ENCODE data around the gene EIF3F. TPM values are rescaled to one million over a fixed set of nuclear protein-coding genes. Genes with fewer than 3 reads are reported as not detected.
A peak's percentile ranks its signal among the peaks of the same experiment; 100 is the strongest.

Gene EIF3F
- total RNA-seq, 2 donors from 2014 or later, result 329 to 492 TPM

DNA sequence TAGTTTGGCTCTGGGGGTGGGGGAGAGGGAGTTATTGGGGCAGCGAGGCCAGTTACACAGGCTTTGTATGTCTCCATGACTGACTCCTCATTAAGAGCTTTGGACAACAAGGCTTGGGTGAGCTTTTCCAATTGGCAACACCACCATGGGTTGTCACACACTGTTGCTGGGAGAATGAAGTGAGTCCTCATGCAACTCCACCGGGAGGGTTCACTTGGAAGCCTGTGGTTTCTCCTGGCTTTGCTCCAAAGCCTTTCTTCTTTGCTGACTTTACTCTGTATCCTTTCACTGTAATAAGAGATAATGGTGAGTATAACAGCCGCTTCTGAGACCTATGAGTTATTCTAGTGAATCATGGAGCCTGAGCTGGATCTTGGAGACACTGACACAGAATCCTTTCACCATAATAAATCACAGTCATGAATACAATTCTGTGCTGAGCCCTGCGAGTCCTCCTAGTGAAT lies 24.9 kb downstream of the EIF3F start:
- no peak for ATAC-seq
- Mint-ChIP-seq H3K9me3 (no peaks in the 10 kb centered on the region), H3K36me3 (no peaks in the 10 kb centered on the region), H3K27ac (no peak overlapping the region)
- no peak for DNase-seq (ENCODE audit: low spot score in 2 of 2)

DNA sequence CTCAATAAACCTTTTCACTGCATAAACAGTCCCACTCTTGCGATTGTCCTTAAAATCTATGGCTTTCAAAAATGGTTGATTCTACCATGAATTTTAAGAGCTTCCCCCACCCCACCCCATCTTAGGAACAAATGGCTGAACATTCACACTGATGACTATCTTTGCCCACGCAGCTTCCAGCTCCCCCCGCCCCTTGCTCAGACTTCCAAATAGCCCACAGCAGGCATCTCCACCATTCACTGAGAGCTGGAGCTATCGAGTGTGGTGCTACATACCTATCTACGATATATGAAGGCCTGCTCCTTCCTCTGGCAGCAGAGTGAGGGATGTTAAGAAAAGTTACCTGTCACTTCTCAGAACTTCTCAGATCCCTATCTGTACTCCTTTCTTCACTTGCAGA lies 26.7 kb downstream of the EIF3F start:
- H3K9me3 Mint-ChIP-seq, result no peaks in the 10 kb centered on the region
- DNase-seq (ENCODE audit: low spot score in 2 of 2) (no peak), ATAC-seq (no peak)
- H3K27ac Mint-ChIP-seq, result no peak overlapping the region
- H3K36me3 Mint-ChIP-seq, result no peaks in the 10 kb centered on the region

GRCh38 chr11:8015753-8016239 lies 28.7 kb downstream of the EIF3F start:
- no peak overlapping the region for H3K27ac Mint-ChIP-seq
- no peaks in the 10 kb centered on the region for H3K9me3 Mint-ChIP-seq
- DNase-seq (ENCODE audit: low spot score in 2 of 2), result no peak
- peaks cover 0 to 7% of the 10 kb centered on the region in 2 donors for H3K36me3 Mint-ChIP-seq
- no peak for ATAC-seq

DNA sequence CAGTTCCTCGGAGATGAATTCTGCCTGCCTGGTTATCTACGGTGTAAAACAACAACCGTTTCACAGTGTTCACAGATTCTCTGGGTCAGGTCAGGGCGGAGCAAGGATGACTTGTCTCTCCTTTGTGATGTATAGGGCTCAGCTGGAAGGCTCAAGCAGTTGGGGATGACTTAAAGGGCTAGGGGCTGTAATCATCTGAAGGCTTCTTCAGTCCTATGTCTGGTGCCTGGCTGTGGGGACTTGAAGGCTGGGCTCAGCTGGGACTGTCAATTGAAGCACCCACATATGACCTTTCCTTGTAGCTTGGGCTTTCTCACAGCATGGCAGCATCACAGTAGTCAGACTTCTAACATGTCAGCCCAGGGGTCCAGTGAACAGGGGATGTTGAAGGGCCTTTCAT lies 29.3 kb downstream of the EIF3F start:
- no peak for DNase-seq (ENCODE audit: low spot score in 2 of 2)
- no peak overlapping the region for H3K27ac Mint-ChIP-seq
- no peaks in the 10 kb centered on the region for H3K9me3 Mint-ChIP-seq
- H3K36me3 Mint-ChIP-seq, result peaks cover 0 to 7% of the 10 kb centered on the region in 2 donors
- no peak for ATAC-seq

GRCh38 chr11:8017071-8017470 lies 29.9 kb downstream of the EIF3F start:
- DNase-seq (ENCODE audit: low spot score in 2 of 2), result no peak
- ATAC-seq, result no peak

DNA sequence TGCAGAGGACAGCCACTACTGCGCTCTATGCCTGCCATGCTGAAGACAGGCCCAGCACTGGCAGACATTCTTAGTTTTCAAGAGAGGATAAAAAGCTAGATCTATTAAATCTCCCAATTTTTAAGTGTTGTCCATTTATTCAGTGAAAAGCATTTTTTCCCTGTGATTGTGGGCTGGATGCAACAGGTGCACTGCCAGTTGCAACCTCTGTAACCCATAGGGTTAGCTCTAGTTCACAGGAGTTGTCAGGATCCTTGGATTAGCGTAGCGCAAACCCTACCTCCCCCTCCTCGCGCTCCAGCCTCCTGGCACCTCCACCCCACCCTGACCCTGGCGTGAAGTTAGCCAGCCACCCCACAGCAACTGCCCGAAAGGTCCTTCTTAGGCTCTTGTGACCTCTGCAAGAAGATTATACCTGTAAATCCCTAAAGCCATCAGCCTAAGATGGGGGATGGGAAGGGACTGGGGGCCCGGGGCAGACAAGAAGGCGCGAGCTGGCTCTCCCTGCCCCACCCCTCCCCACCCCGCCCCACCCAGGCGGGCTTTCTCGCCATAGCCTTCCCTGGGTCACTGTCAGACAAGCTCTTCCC lies 30.9 kb downstream of the EIF3F start:
- no peak for DNase-seq (ENCODE audit: low spot score in 2 of 2)
- Mint-ChIP-seq H3K9me3 (no peaks in the 10 kb centered on the region), H3K27ac (no peak overlapping the region), H3K36me3 (peaks cover 0 to 7% of the 10 kb centered on the region in 2 donors)
- ATAC-seq, result no peak

More at GRCh38 chr11:8017071-8017470, 29.9 kb downstream of the EIF3F start:
- H3K27ac Mint-ChIP-seq, result no peak overlapping the region
- peaks cover 0 to 7% of the 10 kb centered on the region in 2 donors for H3K36me3 Mint-ChIP-seq
- no peaks in the 10 kb centered on the region for H3K9me3 Mint-ChIP-seq

GRCh38 chr11:8018484-8019313 lies 31.6 kb downstream of the EIF3F start:
- H3K27ac Mint-ChIP-seq, result no peak overlapping the region
- peaks cover 0 to 7% of the 10 kb centered on the region in 2 donors for H3K36me3 Mint-ChIP-seq
- ATAC-seq (peak; percentile 72 to 78), DNase-seq (ENCODE audit: low spot score in 2 of 2) (peak in 1 of 2 donors; percentile 45)
- H3K9me3 Mint-ChIP-seq, result no peaks in the 10 kb centered on the region

GRCh38 chr11:8019314-8020243 lies 32.4 kb downstream of the EIF3F start:
- DNase-seq (ENCODE audit: low spot score in 2 of 2) (peak in 1 of 2 donors; percentile 19), ATAC-seq (peak; percentile 48 to 49)
- H3K36me3 Mint-ChIP-seq, result peaks cover 0 to 7% of the 10 kb centered on the region in 2 donors
- H3K27ac Mint-ChIP-seq, result no peak overlapping the region
- no peaks in the 10 kb centered on the region for H3K9me3 Mint-ChIP-seq

DNA sequence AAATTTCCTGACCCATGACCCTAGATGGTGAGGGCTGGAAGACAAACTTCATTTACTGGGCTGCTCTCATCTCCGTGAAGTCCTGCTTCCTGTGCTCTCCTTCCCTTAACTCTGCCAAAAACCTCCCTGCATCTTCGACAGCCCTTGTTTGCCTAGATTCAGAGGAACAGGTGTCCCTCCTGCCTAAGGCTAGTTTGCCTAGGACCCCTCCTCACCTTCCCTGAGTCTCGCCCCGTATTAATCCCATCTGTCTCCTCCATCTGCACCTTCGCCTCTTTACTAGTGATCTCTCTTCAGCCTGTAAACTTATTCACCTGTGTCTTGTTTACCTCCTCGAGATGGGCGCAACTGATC lies 33.1 kb downstream of the EIF3F start:
- H3K9me3 Mint-ChIP-seq, result no peaks in the 10 kb centered on the region
- DNase-seq (ENCODE audit: low spot score in 2 of 2) (no peak), ATAC-seq (no peak)
- H3K27ac Mint-ChIP-seq, result peak overlapping the region in 1 of 2 donors; percentile 89
- H3K36me3 Mint-ChIP-seq, result peaks cover 0 to 7% of the 10 kb centered on the region in 2 donors

- no peak for DNase-seq (ENCODE audit: low spot score in 2 of 2)
- no peak for ATAC-seq
- H3K36me3 Mint-ChIP-seq, result peaks cover 0 to 7% of the 10 kb centered on the region in 2 donors
- no peaks in the 10 kb centered on the region for H3K9me3 Mint-ChIP-seq
- no peak overlapping the region for H3K27ac Mint-ChIP-seq
Measured at GRCh38 chr11:8021920-8022319, 34.8 kb downstream of the EIF3F start.

DNA sequence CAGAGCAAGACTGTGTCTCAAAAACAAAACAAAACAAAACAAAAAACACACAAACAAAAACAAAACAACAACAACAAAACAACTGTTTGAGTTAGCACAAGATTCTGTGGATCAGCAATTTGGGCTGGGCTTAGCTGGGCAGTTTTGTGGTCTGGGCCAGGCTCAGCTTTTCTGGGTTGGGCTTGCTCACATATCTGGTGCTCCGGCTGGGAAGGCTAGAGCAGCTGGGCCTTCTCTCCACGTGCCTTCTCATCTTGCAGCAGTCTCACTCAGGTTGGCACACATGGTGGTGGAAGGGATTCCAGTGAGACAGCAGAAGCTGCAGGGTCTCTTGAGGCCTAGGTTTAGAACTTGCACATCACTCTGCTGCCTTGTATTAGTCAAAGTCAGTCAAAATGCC lies 35.7 kb downstream of the EIF3F start:
- no peak for ATAC-seq
- H3K36me3 Mint-ChIP-seq, result peaks cover 0 to 7% of the 10 kb centered on the region in 2 donors
- no peak overlapping the region for H3K27ac Mint-ChIP-seq
- no peak for DNase-seq (ENCODE audit: low spot score in 2 of 2)
- no peaks in the 10 kb centered on the region for H3K9me3 Mint-ChIP-seq

DNA sequence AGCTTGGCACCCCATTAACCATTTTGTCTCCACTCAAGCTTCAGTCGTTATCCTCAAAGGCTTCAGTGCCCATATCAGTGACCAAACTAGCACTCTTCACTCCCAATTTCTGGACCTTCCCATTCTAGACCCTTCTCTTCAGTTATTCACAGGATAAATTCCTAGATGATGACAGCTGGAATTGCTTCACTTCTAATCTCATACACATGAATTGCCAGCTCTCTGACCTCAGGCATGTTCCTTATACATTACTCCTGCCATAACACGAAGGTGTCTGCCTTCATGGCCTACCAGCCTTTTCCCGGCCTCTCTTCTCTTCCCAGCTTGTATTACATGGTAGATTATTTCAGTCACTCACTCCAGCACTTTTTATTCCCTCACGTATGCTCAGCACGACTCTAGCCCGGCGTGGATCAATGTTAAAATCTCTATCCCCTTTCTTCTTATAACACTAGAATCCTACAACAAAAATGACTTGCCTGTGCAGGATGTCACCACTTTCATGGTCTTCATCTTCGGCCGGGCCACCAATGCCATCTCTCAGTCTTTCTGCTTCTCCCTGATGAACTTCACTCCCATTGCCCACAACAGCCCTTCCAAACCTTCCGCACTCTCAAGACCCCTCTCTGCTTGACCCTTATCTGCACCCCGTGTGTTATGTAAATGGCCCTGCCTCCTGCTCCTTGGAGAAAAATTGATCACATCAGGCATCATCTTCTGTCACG lies 36.9 kb downstream of the EIF3F start:
- Mint-ChIP-seq H3K9me3 (no peaks in the 10 kb centered on the region), H3K36me3 (peaks cover 0 to 7% of the 10 kb centered on the region in 2 donors), H3K27ac (no peak overlapping the region)
- DNase-seq (ENCODE audit: low spot score in 2 of 2) (no peak), ATAC-seq (no peak)

DNA sequence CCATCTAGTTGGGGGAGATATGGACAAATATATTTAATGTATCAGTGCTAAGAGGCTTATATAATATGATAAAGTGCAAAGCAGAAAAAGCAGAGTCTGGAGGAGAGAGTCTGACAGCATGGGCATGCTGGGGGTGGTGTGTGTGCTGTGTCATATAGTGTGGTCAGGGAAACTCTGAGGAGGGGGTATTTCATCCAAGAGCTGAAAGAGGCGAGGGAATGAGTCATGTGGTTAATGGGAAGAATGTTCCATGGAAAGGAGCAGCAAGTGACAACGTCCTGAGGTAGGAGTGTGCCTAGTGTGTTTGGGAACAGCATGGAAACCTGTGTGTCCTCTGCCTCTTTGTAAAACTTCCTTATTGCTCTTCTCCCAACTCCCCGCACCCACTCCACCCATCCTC lies 38.0 kb downstream of the EIF3F start:
- DNase-seq (ENCODE audit: low spot score in 2 of 2) (no peak), ATAC-seq (no peak)
- no peak overlapping the region for H3K27ac Mint-ChIP-seq
- no peaks in the 10 kb centered on the region for H3K9me3 Mint-ChIP-seq
- H3K36me3 Mint-ChIP-seq, result peaks cover 0 to 6% of the 10 kb centered on the region in 2 donors

GRCh38 chr11:8025816-8026215 lies 38.7 kb downstream of the EIF3F start:
- ATAC-seq, result peak in 1 of 2 donors; percentile 57
- no peak for DNase-seq (ENCODE audit: low spot score in 2 of 2)
- no peaks in the 10 kb centered on the region for H3K9me3 Mint-ChIP-seq
- no peak overlapping the region for H3K27ac Mint-ChIP-seq
- H3K36me3 Mint-ChIP-seq, result no peaks in the 10 kb centered on the region

DNA sequence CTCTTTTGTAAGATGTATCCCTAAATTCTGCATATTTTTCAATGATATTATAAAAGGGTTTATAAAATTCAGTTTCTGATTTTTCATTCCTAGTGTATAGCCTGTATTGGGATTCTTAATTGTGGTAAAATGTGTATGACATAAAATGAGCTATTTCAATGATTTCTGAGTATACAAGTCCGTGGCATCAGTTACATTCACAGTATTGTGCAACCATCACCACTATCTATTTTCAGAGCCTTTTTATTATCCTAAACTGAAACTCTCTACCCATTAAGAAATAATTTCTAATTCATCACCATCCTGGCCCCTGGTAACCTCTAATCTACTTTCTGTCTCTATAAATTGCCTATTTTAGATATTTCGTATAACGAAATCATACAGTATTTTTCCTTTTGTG lies 39.8 kb downstream of the EIF3F start:
- H3K9me3 Mint-ChIP-seq, result no peaks in the 10 kb centered on the region
- no peak overlapping the region for H3K27ac Mint-ChIP-seq
- no peak for DNase-seq (ENCODE audit: low spot score in 2 of 2)
- no peak for ATAC-seq
- no peaks in the 10 kb centered on the region for H3K36me3 Mint-ChIP-seq

DNA sequence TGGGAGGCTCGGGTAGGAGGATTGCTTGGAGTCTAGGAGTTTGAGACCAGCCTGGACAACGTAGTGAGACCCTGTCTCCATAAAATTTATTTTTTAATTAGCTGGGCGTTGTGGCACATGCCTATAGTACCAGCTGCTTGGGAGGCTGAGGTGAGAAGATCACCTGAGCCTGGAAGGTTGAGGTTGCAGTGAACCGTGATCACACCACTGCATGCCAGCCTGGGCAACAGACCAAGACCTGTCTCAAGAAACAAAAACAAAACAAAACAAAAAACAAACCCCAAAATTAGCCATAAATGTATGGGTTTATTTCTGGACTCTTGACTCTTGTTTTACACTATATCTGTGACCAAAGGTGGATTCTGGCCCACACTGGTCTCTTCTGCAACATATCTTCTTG lies 41.6 kb downstream of the EIF3F start:
- no peaks in the 10 kb centered on the region for H3K36me3 Mint-ChIP-seq
- H3K27ac Mint-ChIP-seq, result no peak overlapping the region
- ATAC-seq (no peak), DNase-seq (ENCODE audit: low spot score in 2 of 2) (no peak)
- H3K9me3 Mint-ChIP-seq, result no peaks in the 10 kb centered on the region
